NCI-H1436 treated with DMSO at 0.1 percent for 48 hours (cell line): ENCODE data around the gene HERC3.

Experiments
- DNase-seq: peaks from one replicate; lab custom pipeline; 2025; lab: John Stamatoyannopoulos, UW

Gene HERC3

DNA sequence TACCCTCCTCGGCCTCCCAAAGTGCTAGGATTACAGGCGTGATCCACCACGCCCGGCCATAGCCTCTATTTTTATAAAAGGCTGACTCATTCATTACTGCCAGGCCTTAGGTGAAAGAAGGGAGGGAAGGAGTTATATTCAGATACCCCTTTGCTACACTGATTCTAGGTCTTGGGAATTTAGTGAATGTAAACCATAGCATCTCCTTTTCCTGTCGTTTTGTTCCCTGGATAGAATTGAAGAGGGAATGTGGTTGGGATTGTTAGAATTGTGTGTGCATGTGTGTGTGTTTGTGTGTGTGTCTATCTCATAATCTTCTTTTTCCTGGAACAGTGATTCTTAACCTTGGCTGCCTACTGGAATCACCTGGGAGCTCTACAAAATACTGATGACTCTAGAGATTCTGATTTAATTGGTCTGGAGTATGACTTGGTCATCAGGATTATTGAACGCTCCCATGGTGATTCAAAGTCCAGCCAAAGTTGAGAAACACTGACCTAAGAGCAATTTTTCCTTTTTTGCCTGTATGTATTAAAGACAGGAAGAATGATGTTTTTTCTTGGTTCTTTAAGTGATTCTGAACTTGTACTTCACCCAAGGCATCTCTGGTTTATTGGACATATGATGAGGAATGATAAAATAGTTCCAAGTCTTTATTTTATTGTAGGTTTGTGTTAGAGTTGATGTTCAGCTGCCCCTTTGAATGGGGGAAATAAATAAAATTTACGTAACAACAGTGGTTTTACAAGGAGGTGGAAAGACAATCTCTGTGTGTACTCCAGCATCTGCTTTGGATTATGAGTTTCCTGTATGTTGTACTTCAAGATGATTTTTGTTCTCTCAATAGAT, 68.4 kb downstream of the HERC3 start:
- DNase-seq, result no peak

DNA sequence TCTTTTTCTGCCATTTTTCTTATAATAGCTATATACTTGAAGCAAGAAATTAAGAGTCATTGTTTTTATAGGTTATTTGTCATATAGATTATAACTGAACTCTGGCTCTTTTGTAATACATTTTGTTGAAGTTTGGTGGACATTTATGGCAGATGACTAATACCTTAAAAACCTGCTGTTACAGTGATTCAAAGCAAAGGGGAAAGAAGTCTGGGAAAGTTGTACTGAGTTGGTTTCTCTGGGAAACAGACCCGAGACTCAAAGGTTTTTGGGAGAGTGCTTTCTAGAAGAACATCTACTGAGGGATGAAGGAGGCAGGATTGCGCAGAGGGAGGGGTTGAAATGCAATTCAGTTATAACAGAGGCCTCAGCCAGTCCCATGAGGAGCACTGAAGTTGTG, 69.5 kb downstream of the HERC3 start:
- no peak for DNase-seq

DNA sequence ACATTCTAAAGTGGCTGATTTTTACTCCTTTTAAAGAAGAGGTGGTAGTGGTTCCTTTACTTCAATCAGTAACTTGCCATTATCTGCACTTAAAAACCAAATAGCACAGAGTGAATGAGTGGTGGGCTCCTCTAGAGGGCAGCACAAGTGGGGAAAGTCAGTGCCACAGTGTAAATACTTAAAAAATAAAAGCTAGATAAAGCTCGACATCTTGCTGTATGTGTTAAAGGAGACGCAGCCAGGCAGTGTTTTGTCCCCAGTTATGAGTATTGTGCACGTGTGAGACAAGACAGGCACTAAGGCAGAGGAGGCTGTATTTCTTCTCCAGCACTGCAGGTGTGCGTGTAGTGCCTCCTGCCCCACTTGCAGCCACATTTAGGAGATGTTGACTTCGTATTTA, 80.7 kb downstream of the HERC3 start:
- DNase-seq, result no peak

DNA sequence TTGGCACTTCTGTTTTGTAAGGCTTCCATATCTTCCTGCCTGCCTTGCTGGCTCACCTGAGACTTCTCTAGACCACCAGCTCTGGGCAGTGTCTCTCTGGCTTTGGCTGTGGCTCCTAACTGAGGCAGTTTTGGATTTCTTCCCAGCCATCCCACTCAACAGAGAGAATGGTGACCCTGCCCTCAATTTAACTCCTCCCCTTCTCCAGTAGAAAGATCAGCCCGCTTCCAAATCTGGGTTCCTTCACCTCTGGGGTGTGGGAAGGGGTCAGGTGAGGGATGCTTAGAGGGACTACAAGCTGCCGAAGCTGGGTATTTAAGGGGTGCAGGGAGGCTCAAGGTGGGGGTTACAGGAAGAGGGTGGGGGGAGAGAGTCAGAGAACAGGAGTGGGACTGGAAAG, 81.6 kb downstream of the HERC3 start:
- DNase-seq, result no peak

DNA sequence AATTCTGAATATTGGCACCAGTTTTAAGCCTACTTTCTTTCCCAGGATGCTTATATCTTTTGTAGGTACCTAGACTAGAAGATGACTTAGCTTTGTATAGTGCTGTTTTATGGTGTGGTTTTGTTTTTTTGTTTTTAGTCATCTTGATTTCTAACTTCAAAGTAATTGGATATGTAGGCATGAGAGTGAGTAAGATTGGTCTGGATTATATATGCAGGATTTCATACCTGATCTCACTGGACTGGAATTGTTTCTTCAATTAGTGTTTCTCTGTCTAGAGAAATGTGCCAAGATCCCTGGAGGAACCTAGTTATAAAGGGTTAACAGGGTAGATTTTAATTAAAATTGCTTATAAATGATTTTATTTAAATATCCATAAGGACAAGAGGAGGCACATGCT, 82.3 kb downstream of the HERC3 start:
- DNase-seq, result no peak

DNA sequence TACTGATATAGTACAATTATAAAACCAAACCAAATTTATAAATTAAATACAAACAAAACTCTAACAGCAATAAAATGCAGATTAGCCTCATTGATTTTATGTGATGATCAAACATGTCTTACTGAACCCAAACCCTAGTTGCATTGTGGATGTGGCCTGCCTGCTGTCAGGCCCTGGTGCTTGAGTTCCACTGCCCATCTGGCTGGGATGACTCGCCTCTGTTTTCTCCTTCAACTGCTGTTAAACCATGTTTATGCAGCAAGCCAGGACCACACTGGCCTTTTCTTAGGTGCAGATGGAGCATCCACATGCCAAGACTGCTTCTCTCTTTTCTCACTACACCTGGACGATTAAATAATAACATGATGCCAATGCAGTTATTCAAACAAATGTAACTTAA, 82.7 kb downstream of the HERC3 start:
- no peak for DNase-seq

DNA sequence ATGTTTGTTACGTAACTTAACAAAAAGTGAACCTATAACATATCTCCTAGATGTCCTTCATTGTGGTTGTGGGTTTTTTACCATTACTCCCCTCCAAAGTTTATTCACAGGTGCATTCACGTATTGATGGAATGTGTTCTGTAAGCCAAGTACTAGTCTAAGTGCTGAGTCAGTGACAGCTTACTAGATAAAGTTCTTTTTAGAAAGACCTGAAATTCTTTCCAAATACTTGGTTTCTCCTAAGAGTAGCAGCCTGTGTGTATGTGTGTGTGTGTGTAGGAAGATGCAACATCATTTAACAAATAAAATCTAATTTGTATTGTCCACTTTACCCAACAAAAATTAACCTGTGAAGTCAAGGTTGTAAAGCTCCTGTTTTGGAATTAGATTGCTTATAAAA, 83.3 kb downstream of the HERC3 start:
- DNase-seq, result no peak

DNA sequence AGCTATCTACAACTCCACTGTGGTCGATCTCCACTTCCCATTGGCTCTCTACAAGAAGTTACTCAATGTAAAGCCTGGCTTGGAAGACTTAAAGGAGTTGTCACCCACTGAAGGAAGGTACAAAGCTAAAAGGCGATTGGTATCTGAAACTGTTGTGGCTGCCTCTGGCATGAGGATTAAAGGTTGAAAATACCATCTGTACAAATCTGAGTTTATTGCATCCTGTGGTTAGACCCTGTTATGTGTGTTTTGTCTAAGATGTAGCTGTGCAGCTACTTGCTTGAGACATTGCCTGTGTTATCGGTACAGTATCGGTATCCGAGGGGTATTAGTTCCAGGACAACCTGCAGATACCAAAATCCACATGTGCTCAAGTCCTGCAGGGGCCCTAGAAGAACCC, 88.9 kb downstream of the HERC3 start:
- no peak for DNase-seq

DNA sequence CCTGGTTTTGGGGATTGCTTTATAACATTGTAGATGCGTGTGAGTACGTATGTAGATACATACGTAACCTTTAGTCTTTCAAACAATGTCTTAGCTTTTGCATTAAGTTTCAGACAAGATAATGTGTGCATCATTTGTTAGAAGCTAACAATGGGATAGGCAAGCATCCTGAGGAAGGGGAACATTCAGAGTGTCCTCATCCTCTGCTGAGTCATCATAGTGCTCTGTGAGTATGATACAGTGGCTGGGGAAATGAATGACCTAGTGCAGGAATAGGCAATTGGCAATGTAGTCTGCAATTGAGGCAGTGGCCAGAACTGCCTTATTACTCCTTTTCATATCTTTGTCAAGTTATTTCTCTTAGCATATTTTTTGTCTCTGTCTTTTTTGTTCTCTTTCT, 98.1 kb downstream of the HERC3 start:
- no peak for DNase-seq

DNA sequence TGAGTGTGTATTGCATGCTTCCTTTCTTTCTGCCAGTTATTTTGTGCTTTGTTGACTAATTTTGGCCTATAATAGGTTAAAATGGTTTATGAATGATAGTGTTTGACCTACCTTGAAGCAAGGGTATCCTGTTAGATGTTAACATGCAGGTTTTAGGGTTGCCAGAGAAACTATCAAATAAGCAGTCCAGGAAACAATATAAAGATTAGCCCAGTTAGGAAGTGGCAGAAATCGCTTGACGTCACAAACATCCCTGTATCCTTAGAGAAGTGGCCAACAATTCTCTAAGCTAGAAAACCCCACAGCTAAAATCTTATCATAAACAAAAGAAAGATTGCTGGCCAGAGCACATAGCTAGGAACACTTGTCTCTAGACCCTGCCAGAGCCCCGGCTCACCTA, 101.5 kb downstream of the HERC3 start:
- no peak for DNase-seq

DNA sequence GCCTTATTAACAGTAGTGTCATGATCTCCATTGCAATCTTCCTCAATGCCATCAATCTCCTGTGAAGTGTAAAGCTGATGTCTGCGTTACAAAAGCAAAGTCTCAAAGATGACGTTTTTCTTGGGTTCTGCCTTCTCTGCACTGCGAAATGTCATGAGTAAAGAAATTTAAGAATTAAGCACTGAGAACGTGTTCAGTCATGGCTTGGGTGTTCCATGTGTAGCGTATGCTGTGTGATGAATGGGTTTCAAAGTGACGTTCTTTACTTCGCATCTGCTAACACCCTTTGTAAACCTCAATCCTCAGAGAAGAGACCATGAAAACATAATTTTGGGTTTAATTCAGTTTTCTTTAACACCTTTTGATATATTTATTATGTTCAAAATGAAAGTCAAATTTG, 104.3 kb downstream of the HERC3 start:
- DNase-seq, result no peak

DNA sequence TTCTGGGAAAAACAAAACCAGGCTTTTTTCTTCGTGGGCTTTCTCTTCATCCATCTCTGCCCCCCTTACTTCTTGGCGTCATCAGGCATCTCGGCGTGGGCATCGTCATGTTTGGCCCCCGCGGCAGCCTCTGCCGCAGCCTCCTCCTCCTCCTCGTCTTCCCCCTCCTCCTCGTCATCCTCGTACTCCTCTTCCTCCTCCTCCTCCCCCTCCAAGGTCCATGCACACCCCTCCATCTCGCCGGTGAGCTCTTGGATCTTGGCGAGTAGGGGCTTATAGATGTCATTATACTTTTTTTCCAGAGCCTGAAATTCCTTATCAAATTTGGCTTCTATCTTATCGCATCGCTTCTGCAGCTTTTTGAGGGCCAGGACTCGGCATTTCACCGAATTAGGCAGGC, 104.9 kb downstream of the HERC3 start:
- no peak for DNase-seq

DNA sequence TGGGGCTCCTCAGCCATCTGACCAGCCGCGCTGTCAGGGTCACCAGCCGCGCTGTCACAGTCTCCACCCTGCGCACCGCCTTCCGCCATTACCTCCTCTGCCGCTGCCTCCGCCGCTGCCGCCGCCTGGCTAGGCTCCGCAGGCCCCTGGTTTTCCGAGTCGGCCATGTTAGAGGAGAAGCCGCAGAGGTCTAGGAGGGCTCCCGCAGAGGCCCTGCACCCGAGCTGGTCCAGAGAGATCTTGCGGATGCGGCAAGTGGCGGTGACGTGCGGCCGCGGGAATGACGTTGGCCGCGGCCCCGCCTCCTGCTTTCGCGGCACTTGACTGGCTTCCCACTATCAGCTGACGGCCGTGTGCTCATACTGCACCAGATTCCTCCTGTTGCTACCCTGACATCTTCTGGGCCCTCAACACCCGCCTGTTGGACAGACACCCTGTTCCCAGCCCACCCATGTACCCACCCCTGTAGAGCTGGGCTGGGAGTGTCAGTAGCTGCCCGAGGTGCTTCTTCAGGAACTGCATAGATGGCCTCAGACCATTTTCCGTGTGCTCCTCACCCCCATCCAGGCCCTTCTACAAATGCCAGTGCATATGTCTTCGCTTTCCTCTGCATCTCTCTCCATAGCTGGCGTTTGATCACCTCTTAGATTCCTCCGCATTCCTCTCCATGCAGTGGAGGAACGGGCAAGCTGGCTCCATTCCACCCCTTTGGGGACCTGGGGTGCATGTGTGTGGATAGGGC, 105.5 kb downstream of the HERC3 start, which contains the start of gene NAP1L5:
Gene NAP1L5, minus strand, starts transcription at position 242 of the 742 bp plus-strand sequence. Its CDS starts 75 bp downstream, at position 167.
- no peak for DNase-seq

DNA sequence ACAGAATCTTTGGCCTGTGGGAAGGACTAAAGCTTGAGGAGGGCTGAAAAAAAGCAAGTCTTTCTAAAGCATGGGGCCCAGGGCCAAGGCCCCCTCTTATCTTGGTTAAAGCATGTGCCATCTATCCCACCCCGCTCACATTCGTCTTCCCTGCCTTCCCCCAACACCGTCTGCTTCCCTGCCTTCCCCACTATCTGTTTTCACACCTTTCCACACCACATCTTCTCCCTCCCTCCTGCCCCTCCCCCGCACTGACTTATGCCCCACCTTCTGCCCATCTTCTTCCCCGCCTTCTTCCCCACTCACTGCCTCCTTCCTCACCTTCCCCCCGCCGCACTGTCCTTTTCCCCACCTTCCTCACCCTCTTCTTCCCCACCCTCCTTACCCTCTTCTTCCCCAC, 106.2 kb downstream of the HERC3 start:
- no peak for DNase-seq

DNA sequence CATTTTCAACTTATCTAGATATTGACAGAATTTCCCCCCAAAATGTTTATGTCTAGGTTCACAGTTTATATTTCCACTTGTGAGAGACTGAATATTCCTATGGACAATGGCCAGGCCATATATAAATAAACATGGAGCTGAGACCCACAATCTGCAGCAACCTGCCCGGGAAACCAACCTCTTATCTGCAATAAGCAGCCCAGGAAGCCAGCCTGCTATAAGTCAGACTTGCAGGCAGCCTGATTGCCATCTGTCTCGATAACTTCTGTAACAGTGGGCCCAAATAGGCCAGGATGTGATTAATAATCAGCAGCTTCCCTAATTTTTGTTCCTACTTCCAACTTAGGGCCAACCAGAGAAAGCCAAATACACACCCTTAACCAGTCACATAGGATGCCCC, 110.5 kb downstream of the HERC3 start:
- no peak for DNase-seq

DNA sequence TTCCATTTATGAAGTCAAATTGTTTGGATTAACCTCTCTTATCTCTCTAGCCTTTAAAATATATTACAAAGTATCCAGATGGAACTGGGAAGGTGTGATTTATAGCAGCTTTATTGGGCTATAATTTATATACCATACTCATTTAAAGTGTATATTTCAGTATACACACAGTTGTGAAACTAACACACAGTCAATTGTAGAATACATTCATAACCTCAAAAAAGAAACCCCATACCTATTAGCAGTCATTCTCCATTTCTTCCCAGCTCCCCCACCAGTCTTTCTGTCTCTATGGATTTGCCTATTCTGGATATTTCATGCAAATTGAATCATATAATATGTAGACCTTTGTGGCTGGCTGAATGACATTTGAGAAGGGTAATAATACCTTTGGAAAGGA, 112.9 kb downstream of the HERC3 start:
- DNase-seq, result no peak

DNA sequence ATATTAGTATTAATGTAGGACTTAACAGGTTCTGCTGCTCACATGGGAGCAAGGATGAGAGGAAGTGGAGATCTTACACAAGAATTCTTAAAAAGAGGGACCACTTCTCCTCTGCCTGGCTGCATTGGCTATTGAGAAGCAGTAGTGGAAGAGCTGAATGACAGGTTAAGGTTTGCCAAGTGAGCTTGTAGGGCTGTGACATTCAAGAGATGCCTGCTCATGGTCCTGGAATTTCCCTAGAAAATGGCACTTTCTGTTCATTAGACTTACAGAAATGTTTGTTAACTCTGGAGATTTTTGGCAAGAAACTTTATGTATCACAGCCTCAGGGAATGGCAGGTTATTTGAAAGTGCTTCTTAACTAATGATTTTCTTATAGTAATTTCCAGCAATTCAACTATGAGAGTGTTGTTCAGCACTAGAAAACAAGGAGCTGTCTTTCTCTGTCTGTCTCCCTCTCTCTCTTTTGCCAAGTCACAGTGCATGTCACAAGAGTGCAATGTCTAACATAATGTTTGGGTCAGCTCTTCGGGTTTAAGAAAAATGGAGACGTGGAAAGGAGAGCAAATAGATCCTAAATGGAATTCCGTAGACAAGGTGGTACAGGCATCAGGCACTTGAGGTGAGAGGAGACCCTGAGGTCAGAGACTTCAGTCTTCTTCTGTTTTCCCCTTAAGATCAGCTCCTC, 113.7 kb downstream of the HERC3 start:
- no peak for DNase-seq

DNA sequence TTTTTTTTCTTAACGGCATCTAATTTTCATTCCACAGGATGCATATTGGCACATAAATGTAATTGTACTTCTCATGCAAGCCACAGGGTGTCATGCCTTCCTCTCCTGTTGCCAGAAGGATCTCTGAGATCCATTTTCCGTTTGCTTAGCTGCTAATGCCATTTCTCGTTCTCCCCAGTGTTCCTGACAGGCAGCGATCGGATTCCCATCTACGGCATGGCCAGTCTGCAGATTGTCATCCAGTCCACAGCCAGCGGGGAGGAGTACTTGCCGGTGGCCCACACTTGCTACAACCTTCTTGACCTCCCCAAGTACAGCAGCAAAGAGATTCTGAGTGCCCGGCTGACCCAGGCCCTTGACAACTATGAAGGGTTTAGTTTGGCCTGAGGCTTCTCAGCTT, 114.3 kb downstream of the HERC3 start:
- DNase-seq, result no peak

DNA sequence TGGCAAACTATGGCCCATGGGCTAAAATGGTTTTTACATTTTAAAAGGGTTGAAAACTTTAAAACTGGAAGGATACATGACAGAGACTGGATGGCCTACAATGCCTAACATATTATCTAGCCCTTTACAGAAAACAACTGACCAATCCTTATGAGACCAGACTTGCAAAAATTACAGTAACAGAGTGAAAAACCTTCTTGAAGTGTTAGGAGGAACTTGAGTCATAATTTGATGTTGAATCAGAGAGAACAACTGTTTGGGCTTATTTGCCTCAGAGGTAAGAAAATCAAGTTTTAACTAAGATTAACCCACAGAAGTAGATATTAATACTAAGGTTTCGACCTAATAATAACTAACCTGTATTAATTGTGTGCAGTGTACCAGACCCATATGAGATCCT, 117.7 kb downstream of the HERC3 start:
- no peak for DNase-seq

DNA sequence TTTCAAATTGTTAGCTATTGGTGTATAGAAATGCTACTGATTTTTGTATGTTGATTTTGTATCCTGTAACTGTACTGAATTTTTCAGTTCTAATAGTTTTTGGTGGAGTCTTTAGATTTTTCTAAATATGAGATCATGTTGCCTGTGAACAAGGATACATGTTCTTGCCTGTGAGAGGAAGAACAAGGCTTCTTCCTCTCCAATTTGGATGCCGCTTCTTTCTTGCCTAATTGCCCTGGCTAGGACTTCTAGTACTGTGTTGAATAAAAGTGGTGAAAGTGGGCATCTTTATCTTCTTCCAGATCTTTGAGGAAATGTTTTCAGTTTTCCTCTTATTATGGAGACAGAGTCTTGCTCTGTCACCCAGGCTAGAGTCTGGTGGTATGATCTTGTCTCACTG, 121.5 kb downstream of the HERC3 start:
- DNase-seq, result no peak

DNA sequence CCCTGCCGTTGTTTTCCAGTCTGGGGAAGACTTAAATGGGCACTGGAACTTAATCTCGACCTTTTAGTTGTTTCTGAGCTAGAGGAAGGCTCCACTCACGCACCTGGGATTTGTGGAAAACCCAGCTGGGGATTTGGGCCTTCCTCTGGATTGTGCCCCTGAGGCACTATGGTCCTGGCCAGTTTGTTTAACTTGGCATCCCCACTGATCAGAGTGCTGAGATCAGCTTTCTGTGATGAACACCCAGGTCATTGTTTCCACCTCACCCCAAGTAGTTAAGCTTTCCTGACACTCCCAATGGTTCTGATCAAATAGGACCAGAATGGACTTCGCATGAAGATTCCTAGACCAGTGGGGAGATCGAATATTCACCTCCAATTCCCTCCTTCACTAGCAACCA, 125.8 kb downstream of the HERC3 start:
- no peak for DNase-seq

DNA sequence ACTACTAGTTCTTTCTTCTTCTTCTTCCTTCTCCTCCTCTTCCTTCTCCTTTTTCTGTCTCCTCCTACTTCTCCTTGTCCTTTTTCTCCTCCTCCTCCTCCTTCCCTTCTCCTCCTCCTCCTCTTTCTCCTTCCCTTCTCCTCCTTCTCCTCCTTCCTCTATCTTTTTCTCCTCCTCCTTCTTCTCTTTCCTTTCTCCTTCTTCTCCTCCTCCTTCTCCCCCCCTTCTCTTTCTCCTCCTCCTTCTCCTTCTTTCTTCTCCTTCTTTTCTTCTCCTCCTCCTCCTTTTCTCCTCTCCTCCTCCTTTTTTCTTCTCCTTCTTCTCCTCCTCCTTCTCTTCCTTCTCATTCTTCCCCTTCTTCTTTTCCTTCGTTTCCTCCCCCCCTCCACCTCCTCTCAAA, 127.1 kb downstream of the HERC3 start:
- no peak for DNase-seq
